SK-N-DZ (cell line): Measurements from ENCODE around the gene BMP5. TPM values are rescaled to one million over a fixed set of nuclear protein-coding genes. Genes with fewer than 3 reads are reported as not detected.
"Not testable (repeated sequence)": the region's sequence is repeated elsewhere in the genome, so short reads cannot be mapped to it uniquely, and the experiment has no call there.

Experiments
- DNase-seq: peaks from one replicate; pipeline ENCODE4 v3.0.0-alpha.2; 2015; ENCODE audit warnings: low spot score
- polyA plus RNA-seq, 2 experiments: library from polyadenylated mRNA; depleted of rRNA; stranded (reverse); fragments of >200 nt; gene quantifications; 2 replicates each; pipeline ENCODE4 v1.2.3, GENCODE V29; 2014

Gene BMP5
- polyA plus RNA-seq (2014; cell fraction: cytosol; rRNA removed), result 0.09 and 0.13 TPM in 2 replicates
- 0.28 and 0.35 TPM in 2 replicates for polyA plus RNA-seq (2014; cell fraction: nucleus; rRNA removed)

- peak; percentile 10 for DNase-seq
Observed at GRCh38 chr6:55875400-55875799, at the start of gene BMP5. BMP5 (minus strand) TSS chr6:55875590; CDS start chr6:55874865, 725 bp downstream.

- no peak for DNase-seq
Observed at GRCh38 chr6:55922406-55922805, 47.0 kb upstream of the BMP5 start.

- DNase-seq, result no peak
Observed at GRCh38 chr6:55919716-55920308, 44.4 kb upstream of the BMP5 start.

GRCh38 chr6:55918639-55919038 is 43.2 kb upstream of the BMP5 start:
- DNase-seq, result no peak

- DNase-seq, result no peak
Observed at GRCh38 chr6:55917751-55918415, 42.5 kb upstream of the BMP5 start.

GRCh38 chr6:55916188-55916587 is 40.8 kb upstream of the BMP5 start:
- DNase-seq, result no peak

- no peak for DNase-seq
Observed at GRCh38 chr6:55913228-55914195, 38.1 kb upstream of the BMP5 start.

GRCh38 chr6:55910466-55910865 is 35.1 kb upstream of the BMP5 start:
- DNase-seq, result not testable (repeated sequence)

- DNase-seq, result not testable (repeated sequence)
Observed at GRCh38 chr6:55909911-55910310, 34.5 kb upstream of the BMP5 start.

GRCh38 chr6:55902796-55903195 is 27.4 kb upstream of the BMP5 start:
- DNase-seq, result no peak

- no peak for DNase-seq
Observed at GRCh38 chr6:55901765-55902270, 26.4 kb upstream of the BMP5 start.

- no peak for DNase-seq
Observed at GRCh38 chr6:55898342-55898741, 23.0 kb upstream of the BMP5 start.

- peak; percentile 48 for DNase-seq
Observed at GRCh38 chr6:55897346-55897745, 22.0 kb upstream of the BMP5 start.

- DNase-seq, result no peak
Observed at GRCh38 chr6:55895972-55896730, 20.8 kb upstream of the BMP5 start.

- no peak for DNase-seq
Observed at GRCh38 chr6:55892749-55893357, 17.5 kb upstream of the BMP5 start.

GRCh38 chr6:55888917-55889316 is 13.5 kb upstream of the BMP5 start:
- no peak for DNase-seq

- no peak for DNase-seq
Observed at GRCh38 chr6:55886185-55886836, 10.9 kb upstream of the BMP5 start.

- DNase-seq, result no peak
Observed at GRCh38 chr6:55882718-55883569, 7.6 kb upstream of the BMP5 start.

GRCh38 chr6:55877283-55877682 is 1.9 kb upstream of the BMP5 start:
- no peak for DNase-seq
